ENCODE results near the gene TRAPPC8.
"Not testable (repeated sequence)": the region's sequence is repeated elsewhere in the genome, so short reads cannot be mapped to it uniquely, and the experiment has no call there.

Gene TRAPPC8

DNA sequence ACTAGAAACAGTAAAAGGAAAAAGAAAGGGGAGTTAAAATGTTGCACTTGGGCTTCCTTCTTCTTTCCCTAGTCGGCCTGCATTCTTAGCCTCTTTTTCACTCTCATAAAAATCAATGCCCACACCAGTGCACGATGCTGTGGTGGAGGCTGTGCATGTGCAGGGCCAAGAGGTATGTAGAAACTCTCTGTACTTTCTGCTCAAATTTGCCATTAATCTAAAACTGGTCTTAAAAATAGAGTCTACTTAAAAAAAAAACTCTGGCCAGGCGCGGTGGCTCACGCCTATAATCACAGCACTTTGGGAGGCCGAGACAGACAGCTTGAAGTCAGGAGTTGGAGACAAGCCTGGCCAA, 11.1 kb downstream of the TRAPPC8 start:
- TF ChIP-seq, protein P1, sequence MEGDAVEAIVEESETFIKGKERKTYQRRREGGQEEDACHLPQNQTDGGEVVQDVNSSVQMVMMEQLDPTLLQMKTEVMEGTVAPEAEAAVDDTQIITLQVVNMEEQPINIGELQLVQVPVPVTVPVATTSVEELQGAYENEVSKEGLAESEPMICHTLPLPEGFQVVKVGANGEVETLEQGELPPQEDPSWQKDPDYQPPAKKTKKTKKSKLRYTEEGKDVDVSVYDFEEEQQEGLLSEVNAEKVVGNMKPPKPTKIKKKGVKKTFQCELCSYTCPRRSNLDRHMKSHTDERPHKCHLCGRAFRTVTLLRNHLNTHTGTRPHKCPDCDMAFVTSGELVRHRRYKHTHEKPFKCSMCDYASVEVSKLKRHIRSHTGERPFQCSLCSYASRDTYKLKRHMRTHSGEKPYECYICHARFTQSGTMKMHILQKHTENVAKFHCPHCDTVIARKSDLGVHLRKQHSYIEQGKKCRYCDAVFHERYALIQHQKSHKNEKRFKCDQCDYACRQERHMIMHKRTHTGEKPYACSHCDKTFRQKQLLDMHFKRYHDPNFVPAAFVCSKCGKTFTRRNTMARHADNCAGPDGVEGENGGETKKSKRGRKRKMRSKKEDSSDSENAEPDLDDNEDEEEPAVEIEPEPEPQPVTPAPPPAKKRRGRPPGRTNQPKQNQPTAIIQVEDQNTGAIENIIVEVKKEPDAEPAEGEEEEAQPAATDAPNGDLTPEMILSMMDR (IDR thresholded peaks at IDR 0.05), result no peak
- TF ChIP-seq ZFX (IDR thresholded peaks at IDR 0.05; ENCODE audit: borderline replicate concordance), result no peak
- no peak overlapping the region for H3K27ac ChIP-seq

DNA sequence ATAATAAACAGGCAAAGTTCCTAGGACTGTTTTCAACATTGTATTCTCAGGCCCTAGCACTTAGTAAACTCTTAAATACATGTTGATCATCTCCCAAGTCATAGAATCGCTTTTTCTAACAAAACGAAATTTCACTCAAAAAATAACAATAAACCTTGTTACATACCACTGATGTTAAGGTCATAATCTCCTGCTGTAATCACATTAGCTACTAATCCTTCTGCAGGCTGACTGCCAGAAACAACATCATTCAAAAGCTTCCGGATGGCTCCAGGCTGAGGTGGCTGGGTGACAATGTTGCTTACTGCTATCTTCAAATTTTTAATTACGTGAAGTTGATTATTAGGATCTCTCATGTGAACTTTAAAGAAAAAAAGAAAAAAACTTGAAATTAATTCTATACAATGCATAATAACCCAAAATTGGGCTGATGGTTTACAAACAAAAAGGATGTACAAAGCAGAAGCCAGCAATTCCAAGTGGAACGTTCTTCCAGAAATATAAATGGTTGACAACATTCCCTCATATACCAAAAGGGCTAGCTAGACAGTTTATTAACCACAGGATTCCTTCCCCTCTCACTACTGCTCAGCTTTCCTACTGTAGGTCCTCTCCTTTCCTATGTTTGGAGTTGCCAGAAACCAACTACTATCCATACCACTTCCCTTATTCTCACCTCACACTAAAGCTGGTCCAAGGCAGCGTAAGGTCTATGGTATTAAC, 11.6 kb downstream of the TRAPPC8 start:
- H3K27ac ChIP-seq, result no peak overlapping the region
- TF ChIP-seq, protein P1 (IDR thresholded peaks at IDR 0.05), result no peak
- TF ChIP-seq ZFX (IDR thresholded peaks at IDR 0.05; ENCODE audit: borderline replicate concordance), result no peak

DNA sequence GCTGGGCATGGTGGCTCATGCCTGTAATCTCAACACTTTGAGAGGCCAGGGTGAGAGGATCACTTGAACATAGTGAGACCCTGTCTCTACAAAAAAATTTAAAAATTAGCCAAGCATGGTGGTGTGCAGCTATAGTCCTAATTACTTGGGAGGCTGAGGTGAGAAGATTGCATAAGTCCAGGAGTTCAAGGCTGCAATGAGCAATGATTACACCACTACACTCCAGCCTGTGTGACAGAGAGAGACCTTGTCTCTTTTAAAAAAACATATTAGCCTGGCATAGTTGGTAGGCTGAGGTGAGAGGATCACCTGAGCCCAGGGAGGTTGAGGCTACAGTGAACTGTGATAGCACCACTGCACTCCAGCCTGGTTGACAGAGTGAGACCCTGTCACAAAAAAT, 13.7 kb downstream of the TRAPPC8 start:
- TF ChIP-seq, protein P1 (IDR thresholded peaks at IDR 0.05), result no peak
- no peak for TF ChIP-seq ZFX (IDR thresholded peaks at IDR 0.05; ENCODE audit: borderline replicate concordance)
- H3K27ac ChIP-seq, result no peak overlapping the region

DNA sequence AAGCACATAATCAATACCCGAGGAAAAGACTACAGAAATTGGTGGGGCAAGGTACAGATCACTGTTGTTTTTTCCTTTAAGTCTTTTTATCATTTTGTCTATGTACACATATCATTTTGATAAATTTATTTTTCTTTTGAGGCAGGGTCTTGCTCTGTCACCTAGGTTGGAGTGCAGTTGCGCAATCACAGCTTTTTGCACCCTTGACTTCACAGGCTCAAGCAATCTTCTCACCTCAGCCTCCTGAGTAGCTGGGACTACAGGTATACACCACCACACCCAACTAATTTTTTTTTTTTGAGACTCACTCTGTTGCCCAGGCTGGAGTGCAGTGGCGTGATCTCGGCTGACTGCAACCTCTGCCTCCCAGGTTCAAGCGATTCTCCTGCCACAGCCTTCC, 15.9 kb downstream of the TRAPPC8 start:
- not testable (repeated sequence) for H3K27ac ChIP-seq

DNA sequence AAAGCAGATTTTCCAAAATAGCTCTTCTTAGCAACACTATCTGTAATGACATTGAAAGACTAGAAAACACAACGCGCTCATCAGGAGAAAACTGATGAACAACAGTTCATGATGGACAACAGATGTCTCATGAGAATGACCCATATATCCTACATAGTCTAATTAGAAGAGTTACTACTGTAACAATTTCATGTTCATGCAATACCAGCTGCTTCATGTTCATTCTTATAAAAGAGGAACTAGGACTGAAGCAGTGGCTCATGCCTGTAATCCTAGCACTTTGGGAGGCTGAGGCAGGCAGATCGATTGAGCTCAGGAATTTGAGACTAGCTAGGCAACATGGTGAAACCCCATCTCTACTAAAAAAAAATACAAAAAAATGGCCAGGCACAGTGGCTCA, 22.7 kb downstream of the TRAPPC8 start:
- H3K27ac ChIP-seq, result no peak overlapping the region

DNA sequence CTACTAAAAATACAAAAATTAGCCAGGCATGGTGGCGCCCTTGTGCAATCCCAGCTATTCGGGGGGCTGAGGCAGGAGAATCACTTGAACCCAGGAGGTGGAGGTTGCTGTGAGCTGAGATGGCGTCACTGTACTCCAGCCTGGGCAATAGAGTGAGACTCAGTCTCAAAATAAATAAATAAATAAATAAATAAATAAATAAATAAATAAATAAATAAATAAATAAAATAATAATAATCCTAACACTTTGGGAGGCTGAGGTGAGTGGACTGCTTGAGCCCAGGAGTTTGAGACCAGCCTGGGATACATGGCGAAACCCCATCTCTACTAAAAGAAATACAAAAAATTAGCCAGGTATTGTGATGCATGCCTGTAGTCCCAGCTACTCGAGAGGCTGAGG, 23.6 kb downstream of the TRAPPC8 start:
- H3K27ac ChIP-seq, result not testable (repeated sequence)

More for the DNA sequence above, 22.7 kb downstream of the TRAPPC8 start:
- no peak for TF ChIP-seq ZFX (IDR thresholded peaks at IDR 0.05; ENCODE audit: borderline replicate concordance)
- TF ChIP-seq, protein P1 (IDR thresholded peaks at IDR 0.05), result no peak

DNA sequence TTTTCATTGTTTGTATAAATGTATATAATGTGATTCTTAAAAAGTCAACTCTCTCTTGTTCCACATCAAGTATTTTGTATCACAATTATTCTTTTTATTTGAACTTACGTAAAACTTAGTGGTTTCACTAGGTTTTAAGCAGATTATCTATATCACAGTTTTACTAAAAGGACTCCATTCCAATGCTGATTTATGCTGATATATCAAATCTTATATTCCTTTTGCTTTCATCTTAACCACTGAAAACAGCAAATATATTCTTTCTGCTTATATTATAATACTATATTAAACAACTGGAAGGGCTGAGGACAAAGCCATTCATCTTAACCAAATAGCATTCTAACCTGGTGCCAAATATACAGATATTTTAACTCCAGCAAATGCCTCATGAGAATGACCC, 24.2 kb downstream of the TRAPPC8 start:
- no peak for TF ChIP-seq ZFX (IDR thresholded peaks at IDR 0.05; ENCODE audit: borderline replicate concordance)
- TF ChIP-seq, protein P1 (IDR thresholded peaks at IDR 0.05), result no peak
- no peak overlapping the region for H3K27ac ChIP-seq

DNA sequence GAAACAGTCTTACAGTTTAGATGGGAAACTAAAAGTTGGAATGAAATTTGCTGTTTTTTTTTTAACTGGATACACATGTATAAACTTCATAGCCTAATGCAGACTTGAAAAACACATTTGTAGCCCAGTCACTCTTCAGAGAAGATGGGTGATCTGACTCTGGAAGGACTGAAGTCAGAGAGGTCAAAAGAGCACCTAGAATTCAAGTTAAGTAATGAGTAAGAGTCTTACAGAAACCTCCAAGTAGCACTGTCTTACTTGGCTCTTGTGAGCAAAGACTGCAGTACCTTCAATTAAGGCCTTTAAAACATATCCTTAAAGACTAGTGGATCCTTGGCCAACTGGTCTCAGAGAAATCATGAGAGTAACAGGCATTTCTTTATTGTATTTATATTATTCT, 41.9 kb downstream of the TRAPPC8 start:
- TF ChIP-seq, protein P1 (IDR thresholded peaks at IDR 0.05), result no peak
- no peak for TF ChIP-seq ZFX (IDR thresholded peaks at IDR 0.05; ENCODE audit: borderline replicate concordance)
- no peak overlapping the region for H3K27ac ChIP-seq

DNA sequence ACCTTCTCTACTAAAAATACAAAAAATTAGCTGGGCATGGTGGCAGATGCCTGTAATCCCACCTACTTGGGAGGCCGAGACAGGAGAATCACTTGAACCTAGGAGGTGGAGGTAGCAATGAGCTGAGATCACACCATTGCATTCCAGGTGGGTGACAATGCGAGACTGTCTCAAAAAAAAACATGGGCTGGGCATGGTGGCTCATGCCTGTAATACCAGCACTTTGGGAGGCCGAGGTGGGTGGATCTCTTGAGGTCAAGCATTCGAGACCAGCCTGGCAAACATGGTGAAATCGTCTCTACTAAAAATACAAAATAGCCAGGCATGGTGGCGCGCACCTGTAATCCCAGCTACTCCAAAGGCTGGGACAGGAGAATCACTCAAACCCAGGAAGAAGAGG, 43.2 kb downstream of the TRAPPC8 start:
- not testable (repeated sequence) for H3K27ac ChIP-seq

Measured in 22Rv1 (cell line).